ENCODE data around the gene ATP5F1D.

The ATP5F1D gene

DNA sequence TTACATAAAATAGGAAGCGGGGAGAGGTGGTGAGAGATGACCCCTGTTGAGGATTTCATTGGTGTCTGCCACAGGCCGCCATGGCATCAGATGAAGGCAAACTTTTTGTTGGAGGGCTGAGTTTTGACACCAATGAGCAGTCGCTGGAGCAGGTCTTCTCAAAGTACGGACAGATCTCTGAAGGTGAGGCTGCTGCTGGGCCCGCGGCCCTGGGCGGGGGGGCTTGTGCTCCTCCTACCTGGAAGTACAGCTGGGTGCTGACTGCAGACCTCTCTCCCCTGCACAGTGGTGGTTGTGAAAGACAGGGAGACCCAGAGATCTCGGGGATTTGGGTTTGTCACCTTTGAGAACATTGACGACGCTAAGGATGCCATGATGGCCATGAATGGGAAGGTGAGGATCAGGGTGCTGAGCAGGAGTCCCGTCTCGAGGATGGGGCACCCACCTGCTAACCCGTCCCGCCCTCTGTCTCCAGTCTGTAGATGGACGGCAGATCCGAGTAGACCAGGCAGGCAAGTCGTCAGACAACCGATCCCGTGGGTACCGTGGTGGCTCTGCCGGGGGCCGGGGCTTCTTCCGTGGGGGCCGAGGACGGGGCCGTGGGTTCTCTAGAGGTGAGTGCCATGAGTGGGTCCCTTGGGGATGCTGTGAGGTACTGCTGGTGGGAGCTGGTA, 29.4 kb downstream of the ATP5F1D start:
- no peak for DNase-seq (ENCODE audit: low spot score)

DNA sequence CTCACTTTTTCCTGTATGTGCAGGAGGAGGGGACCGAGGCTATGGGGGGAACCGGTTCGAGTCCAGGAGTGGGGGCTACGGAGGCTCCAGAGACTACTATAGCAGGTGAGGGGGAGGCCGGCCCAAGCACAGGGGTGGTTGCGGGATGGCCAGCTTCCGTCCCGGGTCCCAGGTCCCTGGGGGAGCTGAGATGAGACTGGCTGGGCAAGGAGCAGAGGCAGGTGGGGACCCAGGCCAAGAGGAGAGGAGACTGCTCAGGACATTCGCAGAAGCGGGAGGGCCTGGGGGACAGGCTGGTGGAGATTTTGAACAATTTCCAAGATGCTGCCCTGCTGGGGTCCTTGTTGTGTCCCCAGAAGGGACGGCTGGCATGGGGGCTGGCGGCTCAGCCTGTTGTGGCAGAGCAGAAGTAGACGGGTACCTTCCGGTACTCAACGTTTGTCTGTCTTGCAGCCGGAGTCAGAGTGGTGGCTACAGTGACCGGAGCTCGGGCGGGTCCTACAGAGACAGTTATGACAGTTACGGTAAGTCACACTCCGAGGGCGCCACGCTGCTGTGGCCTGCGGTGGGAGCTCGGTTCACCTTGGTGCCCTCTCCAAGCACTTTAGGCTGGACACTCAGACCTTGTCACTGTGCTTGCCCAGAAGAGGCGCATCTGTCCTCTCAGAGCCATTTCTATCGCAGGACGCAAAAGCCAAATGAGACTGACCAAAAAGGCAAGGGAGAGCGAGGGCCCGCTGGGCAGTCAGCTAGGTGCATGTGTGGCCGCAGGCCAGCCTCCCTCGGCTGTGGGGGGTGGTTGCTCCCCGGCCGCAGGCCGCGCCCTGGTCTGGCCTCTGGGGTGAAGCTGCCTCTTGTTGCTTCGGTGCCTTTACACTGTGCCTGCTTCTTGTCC, 30.2 kb downstream of the ATP5F1D start:
- DNase-seq (ENCODE audit: low spot score), result no peak

DNA sequence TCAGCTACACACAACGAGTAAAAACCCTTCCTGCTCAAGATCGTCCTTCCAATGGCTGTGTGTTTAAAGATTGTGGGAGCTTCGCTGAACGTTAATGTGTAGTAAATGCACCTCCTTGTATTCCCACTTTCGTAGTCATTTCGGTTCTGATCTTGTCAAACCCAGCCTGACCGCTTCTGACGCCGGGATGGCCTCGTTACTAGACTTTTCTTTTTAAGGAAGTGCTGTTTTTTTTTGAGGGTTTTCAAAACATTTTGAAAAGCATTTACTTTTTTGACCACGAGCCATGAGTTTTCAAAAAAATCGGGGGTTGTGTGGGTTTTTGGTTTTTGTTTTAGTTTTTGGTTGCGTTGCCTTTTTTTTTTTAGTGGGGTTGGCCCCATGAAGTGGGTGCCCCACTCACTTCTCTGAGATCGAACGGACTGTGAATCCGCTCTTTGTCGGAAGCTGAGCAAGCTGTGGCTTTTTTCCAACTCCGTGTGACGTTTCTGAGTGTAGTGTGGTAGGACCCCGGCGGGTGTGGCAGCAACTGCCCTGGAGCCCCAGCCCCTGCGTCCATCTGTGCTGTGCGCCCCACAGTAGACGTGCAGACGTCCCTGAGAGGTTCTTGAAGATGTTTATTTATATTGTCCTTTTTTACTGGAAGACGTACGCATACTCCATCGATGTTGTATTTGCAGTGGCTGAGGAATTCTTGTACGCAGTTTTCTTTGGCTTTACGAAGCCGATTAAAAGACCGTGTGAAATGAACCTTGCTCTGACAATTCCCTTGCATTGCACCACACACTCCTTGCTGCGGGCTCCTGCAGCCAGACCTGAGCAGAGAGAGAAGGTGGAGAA, 31.1 kb downstream of the ATP5F1D start:
- no peak for DNase-seq (ENCODE audit: low spot score)

DNA sequence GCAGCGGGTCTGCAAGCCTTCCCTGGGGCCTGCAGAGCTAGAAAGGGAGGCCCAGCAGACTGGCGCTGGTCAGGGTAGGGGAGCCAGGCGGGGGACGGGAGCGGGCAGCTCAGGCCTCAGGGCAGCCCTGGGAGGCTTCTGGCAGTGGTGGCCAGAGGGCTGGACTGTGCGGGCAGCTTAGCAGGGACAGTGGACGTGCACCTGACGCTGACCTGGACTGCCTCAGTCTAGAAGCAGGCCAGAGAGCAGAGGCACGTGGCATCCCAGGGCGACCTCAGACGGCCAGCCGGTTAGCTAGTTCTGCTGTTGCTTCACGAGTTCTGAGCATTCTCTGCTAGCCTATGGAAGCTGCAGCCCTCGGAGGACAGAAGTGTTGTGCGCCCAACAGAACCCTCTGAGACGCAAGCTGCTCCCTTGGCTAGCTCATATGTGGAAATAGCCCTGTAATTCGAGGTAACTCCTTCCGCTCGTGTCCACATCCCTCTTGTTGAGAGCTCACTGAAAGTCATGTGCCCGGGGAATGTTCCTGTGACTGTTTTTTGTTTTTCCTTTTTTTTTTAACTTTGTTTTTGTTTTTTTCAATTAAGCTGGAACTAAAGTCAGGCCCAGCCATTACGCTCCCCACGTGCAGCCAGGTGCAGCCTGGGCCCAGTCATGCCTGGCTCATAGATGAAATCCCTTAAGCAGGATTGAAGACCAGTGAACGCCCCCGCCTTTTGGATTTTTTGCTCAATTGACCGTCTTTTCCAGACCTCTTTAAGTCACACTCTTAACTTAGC, 31.9 kb downstream of the ATP5F1D start:
- DNase-seq (ENCODE audit: low spot score), result no peak

DNA sequence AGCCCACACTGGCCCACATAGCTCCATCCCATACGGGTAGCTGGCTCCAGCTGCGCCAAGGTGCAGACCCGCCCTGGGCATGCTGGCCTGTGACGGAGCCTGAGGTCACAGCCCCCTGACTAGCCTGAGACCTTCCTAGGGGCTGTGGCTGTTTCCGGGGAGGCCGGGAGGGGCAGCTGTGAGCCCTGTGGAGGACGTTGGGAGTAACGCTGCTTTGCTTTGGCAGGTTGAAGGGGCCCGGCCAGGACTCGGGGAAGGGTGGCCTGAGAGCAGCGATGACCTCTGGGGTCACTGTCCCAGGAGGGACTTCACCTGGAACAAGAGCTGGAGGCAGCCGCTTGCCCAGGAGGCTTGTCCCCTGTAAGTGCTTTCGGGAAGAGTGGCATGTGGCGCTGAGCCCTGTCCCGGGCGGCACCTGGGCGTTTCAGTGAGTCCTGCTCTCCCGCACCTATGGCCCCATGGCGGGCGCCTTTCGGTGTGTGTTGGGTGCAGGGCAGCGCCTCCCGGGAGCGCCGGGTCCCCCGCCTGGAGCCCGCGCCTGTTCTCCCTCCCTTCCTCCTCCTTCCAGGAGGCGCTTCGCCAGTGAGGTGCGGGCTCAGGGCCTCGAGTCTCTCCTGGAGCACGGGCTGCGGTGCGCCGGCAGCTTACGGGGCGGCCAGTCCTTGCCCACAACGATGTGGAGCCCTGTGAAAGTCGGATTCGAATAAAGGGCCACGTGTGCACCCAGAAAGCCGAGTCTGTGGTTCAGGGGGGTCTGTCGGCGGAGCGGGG, 32.7 kb downstream of the ATP5F1D start:
- no peak for DNase-seq (ENCODE audit: low spot score)

DNA sequence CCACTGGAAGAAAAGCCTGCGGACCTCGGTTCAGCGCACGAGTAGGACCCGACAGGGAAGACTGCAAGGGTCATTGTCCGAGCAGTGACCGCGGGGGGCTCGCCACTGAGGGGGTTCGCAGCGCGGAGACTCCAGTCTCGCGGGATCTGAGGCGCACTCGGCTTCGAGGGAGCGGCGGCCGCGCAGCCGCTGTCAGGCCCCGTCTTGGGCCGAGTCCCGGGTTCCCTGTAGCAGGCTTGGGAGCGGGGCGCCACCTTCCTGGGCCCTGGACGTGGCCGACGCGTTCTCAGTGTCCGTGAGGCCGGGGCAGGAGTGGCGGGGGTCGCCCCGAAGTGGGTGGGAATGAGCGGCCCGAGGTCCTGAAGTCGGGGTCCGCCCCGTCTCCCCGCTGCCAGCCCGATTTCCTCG, 33.3 kb downstream of the ATP5F1D start:
- no peak for DNase-seq (ENCODE audit: low spot score)

DNA sequence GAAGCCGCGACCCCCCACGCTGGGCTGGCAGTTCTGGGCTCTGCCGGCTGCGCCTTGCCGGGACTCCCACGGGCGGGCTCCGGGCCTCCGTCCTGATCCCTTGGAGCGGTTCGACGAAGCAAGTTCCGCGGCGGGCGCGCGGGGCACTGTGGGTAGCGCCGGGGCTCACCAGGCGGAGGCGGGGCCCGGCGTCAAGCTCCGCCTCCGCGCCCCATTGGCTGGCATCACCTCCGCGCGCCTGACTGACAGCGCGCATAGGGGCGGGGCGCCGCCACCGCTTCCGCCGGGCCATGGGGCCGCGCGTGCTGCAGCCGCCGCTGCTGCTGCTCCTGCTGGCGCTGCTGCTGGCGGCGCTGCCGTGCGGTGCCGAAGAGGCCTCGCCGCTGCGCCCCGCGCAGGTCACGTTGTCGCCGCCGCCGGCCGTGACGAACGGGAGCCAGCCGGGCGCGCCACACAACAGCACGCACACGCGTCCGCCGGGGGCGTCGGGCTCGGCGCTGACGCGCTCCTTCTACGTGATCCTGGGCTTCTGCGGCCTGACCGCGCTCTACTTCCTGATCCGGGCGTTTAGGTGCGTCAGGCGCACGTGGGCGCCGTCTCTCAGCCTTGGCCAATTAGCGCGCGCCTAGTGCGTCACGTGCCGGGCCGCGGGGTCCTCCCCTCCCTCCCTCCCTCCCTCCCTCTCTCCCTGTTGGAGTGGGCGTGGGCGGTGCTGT, 33.9 kb downstream of the ATP5F1D start, which contains the start of gene FAM174C:
Gene FAM174C, plus strand, starts transcription at position 271 of the 716 bp plus-strand sequence. Its CDS starts 20 bp downstream, at position 291.
- DNase-seq (ENCODE audit: low spot score), result peak; percentile 95

DNA sequence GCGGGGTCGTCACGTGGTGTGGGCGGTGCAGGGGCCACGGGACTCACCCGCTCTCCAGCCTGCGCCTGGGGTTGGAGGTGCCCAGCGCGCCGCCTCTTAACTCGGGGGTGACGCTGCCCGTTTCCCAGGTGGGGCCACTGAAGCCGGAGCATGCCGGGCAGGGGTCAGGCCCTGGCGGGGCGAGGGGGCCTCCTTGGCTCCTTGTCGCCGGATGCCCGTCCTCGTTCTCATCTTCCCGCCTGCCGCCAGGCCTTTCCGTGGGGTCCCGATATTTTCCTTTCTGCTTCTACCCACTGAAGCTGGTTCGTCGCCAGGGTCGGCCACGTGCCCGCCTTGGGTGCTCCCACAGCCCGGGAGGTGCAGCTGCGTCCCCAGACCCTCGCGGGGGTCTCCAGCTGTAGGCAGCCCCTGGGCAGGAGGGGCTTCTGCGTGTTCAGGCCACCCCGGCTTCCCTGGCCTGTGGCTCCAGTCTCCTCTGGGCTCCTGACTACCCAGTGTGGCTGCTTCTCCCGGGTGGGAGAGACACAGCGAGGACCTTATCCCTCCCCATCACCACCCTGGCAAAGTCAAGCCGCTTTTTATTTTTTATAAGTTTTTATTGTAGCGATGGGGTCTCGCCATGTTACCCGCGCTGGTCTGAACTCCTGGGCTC, 34.6 kb downstream of the ATP5F1D start:
- DNase-seq (ENCODE audit: low spot score), result no peak

DNA sequence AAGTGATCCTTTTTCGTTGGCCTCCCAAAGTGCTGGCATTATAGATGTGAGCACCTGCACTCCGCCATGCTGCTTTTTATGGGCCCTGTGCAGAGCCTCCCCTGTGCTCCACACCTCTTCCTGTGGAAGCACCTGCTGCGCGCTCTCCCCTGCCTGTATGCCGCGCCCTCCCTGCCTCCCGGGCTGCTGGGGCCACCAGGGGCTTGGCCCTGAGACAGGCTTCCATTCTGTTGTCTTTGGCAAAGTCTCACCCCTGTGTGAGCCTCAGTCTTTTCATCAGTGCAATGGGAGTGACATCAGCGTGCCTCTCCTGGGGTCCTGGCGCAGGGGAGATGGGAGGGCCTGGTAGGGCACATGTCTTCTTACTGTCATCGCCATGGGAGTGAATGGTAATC, 35.1 kb downstream of the ATP5F1D start:
- no peak for DNase-seq (ENCODE audit: low spot score)

DNA sequence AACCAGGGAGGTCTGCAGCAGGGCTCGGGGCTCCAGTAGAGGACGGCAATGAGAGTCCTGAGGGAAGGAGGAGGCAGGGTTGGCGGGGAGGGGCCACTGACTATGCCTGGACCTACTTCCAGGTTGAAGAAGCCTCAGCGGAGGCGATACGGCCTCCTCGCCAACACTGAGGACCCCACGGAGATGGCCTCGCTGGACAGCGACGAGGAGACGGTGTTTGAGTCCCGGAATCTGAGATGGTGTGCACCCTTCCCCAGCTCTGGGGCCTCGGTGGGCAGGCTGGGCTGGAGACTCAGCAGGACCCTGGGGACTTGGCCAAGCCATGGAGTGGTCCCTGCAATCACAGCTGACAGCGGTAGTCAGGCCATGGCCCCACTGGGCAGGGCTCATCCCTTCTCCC, 35.5 kb downstream of the ATP5F1D start:
- DNase-seq (ENCODE audit: low spot score), result no peak

DNA sequence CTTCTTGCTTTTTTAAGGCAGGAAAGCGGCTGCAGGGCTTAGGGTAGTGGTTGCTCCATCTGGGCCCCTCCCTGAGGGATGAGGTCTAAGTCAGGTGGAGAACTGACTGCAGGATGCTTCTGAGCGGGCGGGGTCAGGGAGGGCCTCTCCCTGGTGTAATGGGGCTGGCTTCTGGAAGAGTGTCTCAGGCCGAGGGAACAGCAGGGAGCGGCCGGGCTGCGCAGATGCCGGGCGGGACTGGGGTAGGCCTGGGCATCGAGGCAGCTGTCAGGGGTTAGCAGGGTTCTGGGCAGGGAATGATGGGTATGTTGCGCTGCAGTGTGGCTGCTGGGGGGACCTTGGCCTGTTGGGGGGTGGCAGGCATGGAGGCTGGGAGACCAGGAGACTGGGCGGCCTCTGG, 36.5 kb downstream of the ATP5F1D start:
- DNase-seq (ENCODE audit: low spot score), result no peak

DNA sequence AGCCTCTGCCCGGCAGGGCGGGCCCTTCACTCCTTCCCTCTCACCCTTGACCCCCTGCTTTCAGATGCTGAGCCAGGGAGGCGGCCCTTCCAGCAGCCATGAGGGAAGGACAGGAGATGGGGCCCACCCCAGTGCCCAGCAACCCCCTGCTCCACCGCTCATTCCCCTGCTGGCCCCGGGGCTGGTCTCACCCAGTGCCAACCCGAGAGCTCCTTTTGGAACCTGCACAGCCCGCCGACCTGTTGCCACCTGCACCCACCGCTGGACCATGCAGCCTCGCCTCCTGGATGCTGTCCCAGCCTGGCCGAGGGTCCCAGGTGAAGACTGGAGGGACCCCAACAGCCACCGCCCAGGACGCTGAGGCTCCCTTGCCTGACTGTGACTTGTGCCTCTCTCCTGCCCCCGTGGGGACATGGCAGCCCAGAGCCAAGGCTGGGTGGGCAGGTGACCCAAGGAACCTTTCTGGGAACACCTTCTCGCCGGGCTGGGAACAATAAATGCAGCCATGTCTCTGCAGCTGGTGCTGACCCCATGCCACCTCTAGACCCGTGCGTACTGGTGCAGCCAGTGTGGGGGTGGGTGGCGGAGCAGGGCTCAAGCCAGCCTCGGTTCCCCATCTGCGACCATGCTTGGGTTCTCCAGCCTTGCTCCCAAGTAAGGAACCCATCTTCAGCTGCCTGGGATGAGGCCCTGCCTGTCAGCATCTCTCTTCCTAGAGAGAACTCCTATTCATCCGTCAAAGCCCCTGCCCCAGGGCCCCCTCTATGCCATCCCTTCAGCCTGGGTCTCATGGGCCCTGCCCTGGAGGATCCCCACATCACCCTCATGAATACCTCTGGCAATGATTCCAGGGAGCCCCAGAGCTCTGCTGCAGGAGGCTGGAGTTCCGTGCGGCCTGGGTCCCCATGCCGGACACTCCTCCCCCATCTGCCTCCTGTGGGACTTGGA, 37.4 kb downstream of the ATP5F1D start:
- DNase-seq (ENCODE audit: low spot score), result no peak

DNA sequence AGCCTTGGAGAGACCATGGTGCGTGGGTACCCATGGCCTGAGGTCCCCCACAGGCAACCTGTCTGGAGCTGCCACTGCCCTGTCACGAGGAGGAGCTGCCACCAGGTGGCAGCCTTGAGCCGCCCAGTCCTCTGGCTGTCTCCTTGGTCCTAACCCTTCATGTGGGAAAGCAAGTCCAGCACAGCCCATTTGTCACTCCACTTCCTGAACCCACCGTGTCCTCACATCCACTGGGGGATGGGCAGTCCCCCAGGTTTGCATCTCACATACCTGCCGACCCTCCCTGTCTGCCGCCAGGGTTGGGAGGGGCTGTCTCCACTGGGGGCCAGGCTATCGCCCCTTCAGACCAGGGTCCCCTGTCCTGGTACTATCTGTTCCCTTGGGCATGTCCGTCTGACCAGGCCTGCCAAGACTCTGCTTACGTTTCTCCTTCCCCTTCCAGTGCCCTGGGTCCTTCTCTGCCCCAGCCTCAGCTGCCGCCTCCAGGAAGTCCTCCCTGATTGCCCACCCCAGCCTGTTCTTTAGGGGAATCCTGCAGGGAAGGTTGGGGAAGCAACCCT, 38.3 kb downstream of the ATP5F1D start:
- DNase-seq (ENCODE audit: low spot score), result peak; percentile 90

DNA sequence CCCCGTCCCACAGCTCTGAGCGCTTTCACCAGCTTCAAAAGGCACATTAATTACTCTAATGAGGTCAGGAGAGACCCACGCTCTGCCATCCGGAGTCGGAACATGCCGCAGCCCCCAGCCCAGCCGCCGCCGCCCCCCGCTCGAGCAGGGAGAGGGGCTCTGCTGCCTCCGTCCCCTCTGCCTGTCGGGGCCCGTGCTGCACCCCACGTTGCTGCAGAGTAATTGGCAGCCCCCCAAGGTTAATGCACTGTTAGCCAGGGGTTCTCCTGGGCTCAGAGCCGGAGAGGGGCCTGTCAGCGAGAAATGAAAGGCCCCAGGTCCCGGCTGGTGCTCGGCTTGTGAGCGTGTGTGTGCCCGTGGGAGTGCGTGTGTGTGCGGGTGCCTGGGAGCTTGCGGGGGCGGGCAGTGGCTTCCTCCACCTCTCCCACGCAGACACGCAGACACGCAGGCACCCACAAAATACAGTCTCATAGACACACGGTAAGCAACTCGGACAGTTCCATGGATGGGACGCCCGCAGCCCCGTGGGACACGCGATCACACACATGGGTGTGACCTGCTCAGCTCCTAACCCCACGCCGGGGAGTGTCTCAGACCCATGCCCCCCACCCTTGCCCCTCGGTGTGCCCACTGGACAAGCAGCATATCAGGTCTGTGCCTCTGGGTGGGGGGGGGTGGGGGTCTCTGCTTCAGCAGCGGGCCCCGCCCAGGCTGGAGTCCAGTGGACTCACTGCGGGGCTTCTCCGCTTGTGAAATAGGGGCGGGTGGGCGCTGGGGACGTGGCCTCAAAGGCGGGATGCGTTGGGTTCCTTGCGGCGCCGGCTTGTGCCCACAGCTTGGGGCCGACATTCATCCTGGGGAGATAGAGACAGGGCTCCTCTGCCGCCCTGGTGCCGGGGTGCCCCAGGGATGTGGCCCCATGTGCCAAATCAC, 39.4 kb downstream of the ATP5F1D start:
- no peak for DNase-seq (ENCODE audit: low spot score)

DNA sequence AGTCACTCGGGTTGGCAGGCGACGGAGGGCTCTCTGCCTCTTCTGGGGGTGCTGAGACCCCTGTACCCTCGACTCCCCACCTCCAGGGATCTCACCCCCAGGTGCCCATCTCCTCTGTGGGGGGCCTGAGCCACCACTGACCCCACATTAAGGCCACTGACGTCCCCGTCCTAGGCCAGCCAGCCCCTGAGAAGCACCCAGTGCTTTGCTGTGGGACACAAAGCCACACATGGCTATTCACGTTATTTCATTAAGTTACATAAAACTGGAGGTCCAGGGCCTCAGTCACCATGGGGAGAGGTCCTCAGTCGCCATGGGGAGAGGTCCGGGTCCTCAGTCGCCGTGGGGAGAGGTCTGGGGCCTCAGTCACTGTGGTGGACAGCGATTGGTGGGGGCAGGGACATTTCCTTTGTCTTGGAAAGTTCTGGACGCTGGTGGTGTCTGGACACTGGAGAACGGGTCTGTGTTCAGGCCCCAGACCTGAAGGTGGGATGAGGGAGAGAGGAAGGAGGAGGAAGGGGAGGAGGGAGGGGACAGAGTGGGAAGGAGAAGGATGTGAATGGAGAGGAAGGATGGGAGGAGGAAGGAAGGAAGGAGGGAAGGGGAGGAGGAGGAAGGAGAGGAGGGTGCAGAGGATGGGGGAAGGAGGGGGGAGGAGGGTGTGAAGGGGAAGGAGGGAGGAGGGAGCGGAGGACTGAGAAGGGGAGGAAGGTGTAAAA, 40.2 kb downstream of the ATP5F1D start:
- DNase-seq (ENCODE audit: low spot score), result no peak

DNA sequence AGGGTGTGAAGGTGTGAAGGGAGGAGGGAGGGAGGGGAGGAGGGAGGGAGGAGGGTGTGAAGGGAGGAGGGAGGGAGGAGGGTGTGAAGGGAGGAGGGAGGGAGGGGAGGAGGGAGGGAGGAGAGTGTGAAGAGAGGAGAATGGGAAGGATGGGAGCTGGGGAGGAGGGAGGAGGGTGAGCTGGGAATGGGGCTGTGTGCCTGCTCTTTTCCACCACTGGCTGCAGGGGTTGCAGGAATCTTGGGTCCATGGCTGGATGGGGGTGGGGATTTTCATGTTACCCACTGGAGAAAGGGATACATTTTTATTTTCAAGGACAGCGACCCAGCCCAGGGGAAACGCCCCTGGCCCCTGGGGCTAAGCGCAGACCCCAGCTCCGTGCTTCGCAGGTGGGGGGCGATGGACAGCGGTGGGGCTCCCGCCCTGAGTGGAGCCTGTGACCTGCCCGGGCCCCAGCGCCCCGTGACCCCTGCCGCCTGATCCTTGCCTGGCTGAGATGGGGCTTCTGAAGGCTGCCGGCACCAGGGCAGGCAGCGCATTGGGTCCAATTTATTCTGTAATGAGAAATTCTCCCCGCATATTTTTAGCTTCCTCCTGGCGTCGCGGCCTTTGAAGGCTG, 41.1 kb downstream of the ATP5F1D start:
- DNase-seq (ENCODE audit: low spot score), result no peak

Measured in AG20443 (cell line).